Liver (tissue), 3 donors: ENCODE results near the gene ASB1.

ENCODE experiments used
- CTCF ChIP-seq: fragments of 150-350 bp; IDR thresholded peaks from 2 replicates; pipeline ENCODE4 v1.5.1; 2017; ENCODE audit warnings: improper control_type of control experiment, low read depth, low read length; ENCODE audit not compliant: missing input control
- EGR1 ChIP-seq, 2 donors: IDR thresholded peaks; 2 replicates each; pipeline ENCODE4 v1.6.1; 2016 to 2018; ENCODE audit warnings: antibody characterized with exemption in 2 of 2, low read depth in 2 of 2
- JUND ChIP-seq, 2 donors: IDR thresholded peaks; 2 replicates each; pipeline ENCODE4 v1.6.1; 2016; ENCODE audit warnings: antibody characterized with exemption in 2 of 2
- TAF1 ChIP-seq: conservative IDR thresholded peaks from 2 replicates; pipeline ENCODE4 v1.6.1; 2016; ENCODE audit warnings: antibody characterized with exemption, mild to moderate bottlenecking
- TF ChIP-seq, protein P1 (sequence below): IDR thresholded peaks from 2 replicates; pipeline ENCODE4 v1.6.1; 2016; ENCODE audit warnings: antibody characterized with exemption
- donor health status: healthy.
- donor health status: healthy.

- TF ChIP-seq CTCF (no peak), EGR1 (IDR thresholded peaks at IDR 0.05; ENCODE audit: low read depth in 2 of 2) (no peak), TAF1 (no peak), JUND (IDR thresholded peaks at IDR 0.05) (no peak)
- TF ChIP-seq, protein P1, sequence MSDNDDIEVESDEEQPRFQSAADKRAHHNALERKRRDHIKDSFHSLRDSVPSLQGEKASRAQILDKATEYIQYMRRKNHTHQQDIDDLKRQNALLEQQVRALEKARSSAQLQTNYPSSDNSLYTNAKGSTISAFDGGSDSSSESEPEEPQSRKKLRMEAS, result no peak
Observed at GRCh38 chr2:238461051-238461450, 34.3 kb downstream of the ASB1 start.
